Suprapubic skin (tissue), 4 donors: ENCODE results near the gene USP40. TPM values are rescaled to one million over a fixed set of nuclear protein-coding genes. Genes with fewer than 3 reads are reported as not detected.

ENCODE experiments used
- DNase-seq, 2 donors: peaks; one replicate each; pipeline ENCODE4 v3.0.0-alpha.2; 2019; ENCODE audit warnings: low spot score in 2 of 2
- H3K27ac ChIP-seq: fragments of 200-600 bp; sonication (generic); one replicate; pipeline ENCODE4 v1.5.1; 2019
- H3K27me3 ChIP-seq: fragments of 200-600 bp; sonication (generic); one replicate; pipeline ENCODE4 v1.5.1; 2019
- H3K36me3 ChIP-seq: fragments of 200-600 bp; sonication (generic); one replicate; pipeline ENCODE4 v1.5.1; 2019
- H3K4me1 ChIP-seq: fragments of 200-600 bp; sonication (generic); one replicate; pipeline ENCODE4 v1.5.1; 2019
- H3K4me3 ChIP-seq: fragments of 200-600 bp; sonication (generic); one replicate; pipeline ENCODE4 v1.5.1; 2019; ENCODE audit warnings: mild to moderate bottlenecking
- H3K9me3 ChIP-seq: fragments of 200-600 bp; sonication (generic); one replicate; pipeline ENCODE4 v1.5.1; 2019
- CTCF ChIP-seq, 2 donors: fragments of 200-600 bp in 1 of 2; fragments of 450-650 bp in 1 of 2; sonication (generic) in 1 of 2; IDR thresholded peaks; one replicate each; pipeline ENCODE4 v1.5.1; 2016 to 2019; ENCODE audit warnings: antibody characterized with exemption in 2 of 2, mild to moderate bottlenecking in 1 of 2, moderate library complexity in 1 of 2
- EP300 ChIP-seq: sonication (generic); formaldehyde crosslinking; IDR thresholded peaks from one replicate; pipeline ENCODE4 v1.6.1; 2017; ENCODE audit warnings: antibody characterized with exemption
- POLR2A ChIP-seq, 2 donors: fragments of 450-650 bp; IDR thresholded peaks; one replicate each; pipeline ENCODE4 v1.6.1; 2017; ENCODE audit warnings: antibody characterized with exemption in 2 of 2, mild to moderate bottlenecking in 2 of 2, moderate library complexity in 2 of 2
- POLR2AphosphoS5 ChIP-seq, 3 donors: sonication (generic); formaldehyde crosslinking; IDR thresholded peaks; one replicate each; pipeline ENCODE4 v1.6.1; 2017; ENCODE audit warnings: antibody characterized with exemption in 3 of 3
- WGBS: methylation state at CpG from one replicate; pipeline ENCODE4 v1.1.5; 2018; 5-methylcytosine and 5-hydroxymethylcytosine counted together
- total RNA-seq, 4 donors: library from RNA; depleted of rRNA; stranded (reverse); fragments of >200 nt; gene quantifications; one replicate each; pipeline ENCODE4 v1.1.0, GENCODE V29; 2016

USP40 gene
- total RNA-seq, 4 donors from 2014 or later = 16.2 to 125 (median 40.1) TPM

GRCh38 chr2:233450864-233451575 lies 115.6 kb downstream of the USP40 start:
- Histone ChIP-seq H3K27me3 (no peaks in the 10 kb centered on the region), H3K4me3 (no peak overlapping the region), H3K36me3 (peaks cover 65% of the 10 kb centered on the region), H3K9me3 (no peaks in the 10 kb centered on the region), H3K27ac (no peak overlapping the region), H3K4me1 (no peaks in the 10 kb centered on the region)
- peak; percentile 42 to 69 for DNase-seq
- WGBS = 92% methylated on average over 22 of the region's 22 CpGs
- no peak for TF ChIP-seq POLR2AphosphoS5 (IDR thresholded peaks at IDR 0.05)
- TF ChIP-seq EP300 = no peak
- TF ChIP-seq CTCF (IDR thresholded peaks at IDR 0.05) = no peak
- TF ChIP-seq POLR2A (IDR thresholded peaks at IDR 0.05) = no peak

- no peak for TF ChIP-seq EP300
- TF ChIP-seq POLR2AphosphoS5 (IDR thresholded peaks at IDR 0.05) = no peak
- no peak for TF ChIP-seq POLR2A (IDR thresholded peaks at IDR 0.05)
- no peak for TF ChIP-seq CTCF (IDR thresholded peaks at IDR 0.05)
- Histone ChIP-seq H3K4me3 (no peak overlapping the region), H3K36me3 (peaks cover 70% of the 10 kb centered on the region), H3K4me1 (no peaks in the 10 kb centered on the region), H3K27ac (no peak overlapping the region), H3K9me3 (no peaks in the 10 kb centered on the region), H3K27me3 (no peaks in the 10 kb centered on the region)
- 94% methylated on average over 23 of the region's 33 CpGs for WGBS
- DNase-seq = peak; percentile 44 to 67
Observed at GRCh38 chr2:233449921-233450863, 116.4 kb downstream of the USP40 start.

GRCh38 chr2:233449081-233449901 lies 117.3 kb downstream of the USP40 start:
- TF ChIP-seq POLR2A (IDR thresholded peaks at IDR 0.05) = no peak
- TF ChIP-seq CTCF (IDR thresholded peaks at IDR 0.05) = peak in 1 of 2 donors; percentile 58
- no peaks in the 10 kb centered on the region for H3K9me3 ChIP-seq
- H3K36me3 ChIP-seq = peaks cover 62% of the 10 kb centered on the region
- H3K4me1 ChIP-seq = no peaks in the 10 kb centered on the region
- WGBS = 81% methylated on average over 29 of the region's 31 CpGs
- H3K4me3 ChIP-seq = no peak overlapping the region
- no peak overlapping the region for H3K27ac ChIP-seq
- DNase-seq = peak; percentile 55 to 77
- no peaks in the 10 kb centered on the region for H3K27me3 ChIP-seq

DNA sequence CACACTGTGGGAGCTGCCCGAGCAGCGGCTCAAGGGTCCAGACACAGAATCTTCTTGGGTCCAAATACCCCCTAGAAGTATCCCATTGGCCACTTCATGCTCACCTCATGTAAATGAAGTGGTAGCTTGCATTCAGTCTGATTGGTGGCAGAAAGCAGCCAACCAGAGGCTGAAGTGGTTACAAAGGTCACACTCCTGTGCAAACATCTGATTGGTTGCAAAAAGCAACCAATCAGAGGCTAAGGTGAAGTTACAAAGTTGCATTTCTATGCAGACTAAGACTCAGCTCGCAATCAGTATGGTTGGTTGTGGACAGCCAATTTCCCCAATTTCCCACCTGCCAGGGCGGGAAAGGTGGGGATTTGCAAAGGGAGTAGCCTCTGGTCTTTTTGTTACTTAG lies 118.0 kb downstream of the USP40 start:
- 96% methylated on average over 4 of the region's 4 CpGs for WGBS
- no peaks in the 10 kb centered on the region for H3K9me3 ChIP-seq
- H3K36me3 ChIP-seq = peaks cover 57% of the 10 kb centered on the region
- peak in 1 of 2 donors; percentile 47 for DNase-seq
- H3K27me3 ChIP-seq = no peaks in the 10 kb centered on the region
- TF ChIP-seq POLR2AphosphoS5 (IDR thresholded peaks at IDR 0.05) = no peak
- H3K4me3 ChIP-seq = no peak overlapping the region
- no peak overlapping the region for H3K27ac ChIP-seq
- no peaks in the 10 kb centered on the region for H3K4me1 ChIP-seq

- DNase-seq = peak; percentile 26 to 65
- no peaks in the 10 kb centered on the region for H3K4me1 ChIP-seq
Observed at GRCh38 chr2:233448220-233448559, 118.4 kb downstream of the USP40 start.

More at GRCh38 chr2:233448220-233448559, 118.4 kb downstream of the USP40 start:
- no peak overlapping the region for H3K4me3 ChIP-seq
- TF ChIP-seq POLR2A (IDR thresholded peaks at IDR 0.05) = no peak
- no peak for TF ChIP-seq POLR2AphosphoS5 (IDR thresholded peaks at IDR 0.05)
- TF ChIP-seq EP300 = no peak
- TF ChIP-seq CTCF (IDR thresholded peaks at IDR 0.05) = no peak
- no peaks in the 10 kb centered on the region for H3K27me3 ChIP-seq
- H3K9me3 ChIP-seq = no peaks in the 10 kb centered on the region
- H3K36me3 ChIP-seq = peaks cover 54% of the 10 kb centered on the region
- H3K27ac ChIP-seq = no peak overlapping the region
- 74% methylated on average over 11 of the region's 11 CpGs for WGBS
